ENCODE measurements around the gene CLIC3. TPM values are rescaled to one million over a fixed set of nuclear protein-coding genes. Genes with fewer than 3 reads are reported as not detected.

The CLIC3 gene
- total RNA-seq, 2 experiments from 2014 or later = not detected

DNA sequence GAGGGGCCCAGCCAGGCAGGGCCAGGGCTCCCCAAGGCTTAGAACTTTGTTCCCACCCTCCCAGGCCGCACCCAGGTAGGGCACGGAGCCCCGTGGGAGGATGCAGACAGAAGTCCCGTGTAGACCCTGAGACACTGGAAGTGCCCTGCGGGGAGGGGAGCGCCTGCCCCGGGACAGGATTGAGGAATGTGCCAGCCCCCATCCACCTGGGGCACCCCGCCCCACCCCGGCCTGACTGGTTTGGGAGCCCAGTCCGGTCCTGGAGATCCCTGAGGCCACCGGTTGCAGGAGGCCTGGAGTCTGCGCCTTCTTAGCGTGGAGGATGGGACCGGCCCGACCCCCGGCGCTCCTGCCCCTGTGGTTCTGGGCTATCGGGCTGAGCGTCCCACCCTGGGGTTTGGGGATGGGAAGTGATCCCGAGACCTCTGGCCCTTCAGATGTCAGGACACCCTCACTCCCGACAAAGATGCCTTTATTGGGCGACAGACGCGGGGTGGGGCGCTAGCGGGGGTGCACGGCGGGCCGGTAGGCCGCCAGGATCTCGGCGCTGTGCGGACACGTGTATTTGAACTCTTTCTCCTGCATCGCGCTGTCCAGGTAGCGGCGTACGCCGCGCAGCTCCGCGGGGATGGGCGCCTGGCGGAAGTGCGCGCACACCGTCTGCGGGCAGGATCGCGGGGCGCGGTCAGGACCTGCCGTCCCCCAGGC, 2.0 kb downstream of the CLIC3 start:
- 0 out of 2 replicates have a peak, but pooled peaks cover 3% of the 10 kb centered on the region for H3K36me3 ChIP-seq (ENCODE audit: insufficient read depth, low read length)
- H3K27ac ChIP-seq (ENCODE audit: low read depth, low read length, poor library complexity, severe bottlenecking) = no peak overlapping the region
- peak overlapping the region; percentile 94; the same call in 1 of the 2 replicates for H3K4me2 ChIP-seq (ENCODE audit: low read length)
- ChIA-PET CTCF (ENCODE audit: unreplicated experiment) (interaction anchor here (0.6 kb wide), 1 partner anchor 688 kb away, joined by 11 read pairs; no protein-coding TSS in a partner anchor), POLR2A (no interaction called here)
- no TSS peak for BruUV-seq (replicated peaks)
- DNase-seq (ENCODE audit: low spot score) = no peak
- peaks cover 41% of the 10 kb centered on the region for H3K4me1 ChIP-seq (ENCODE audit: insufficient read depth, low read length, poor library complexity, severe bottlenecking)
- no peaks in the 10 kb centered on the region for H3K9me3 ChIP-seq (ENCODE audit: low read length)
- no peak overlapping the region for H3K4me3 ChIP-seq (ENCODE audit: low read depth, low read length, poor library complexity, severe bottlenecking)
- no peaks in the 10 kb centered on the region for H4K20me1 ChIP-seq (ENCODE audit: insufficient read depth, low read length)
- H3K79me2 ChIP-seq (ENCODE audit: insufficient read depth, low read depth, low read length) = no peaks in the 10 kb centered on the region; the same call in 1 of the 2 replicates
- H2AFZ ChIP-seq (ENCODE audit: low read length) = no peak overlapping the region
- no peaks in the 10 kb centered on the region for H3K9me2 ChIP-seq (ENCODE audit: insufficient read depth, low read length)
- intact Hi-C loops (cut with micrococcal nuclease; ENCODE audit: unreplicated experiment) = no loop called here
- TF ChIP-seq, protein P1, sequence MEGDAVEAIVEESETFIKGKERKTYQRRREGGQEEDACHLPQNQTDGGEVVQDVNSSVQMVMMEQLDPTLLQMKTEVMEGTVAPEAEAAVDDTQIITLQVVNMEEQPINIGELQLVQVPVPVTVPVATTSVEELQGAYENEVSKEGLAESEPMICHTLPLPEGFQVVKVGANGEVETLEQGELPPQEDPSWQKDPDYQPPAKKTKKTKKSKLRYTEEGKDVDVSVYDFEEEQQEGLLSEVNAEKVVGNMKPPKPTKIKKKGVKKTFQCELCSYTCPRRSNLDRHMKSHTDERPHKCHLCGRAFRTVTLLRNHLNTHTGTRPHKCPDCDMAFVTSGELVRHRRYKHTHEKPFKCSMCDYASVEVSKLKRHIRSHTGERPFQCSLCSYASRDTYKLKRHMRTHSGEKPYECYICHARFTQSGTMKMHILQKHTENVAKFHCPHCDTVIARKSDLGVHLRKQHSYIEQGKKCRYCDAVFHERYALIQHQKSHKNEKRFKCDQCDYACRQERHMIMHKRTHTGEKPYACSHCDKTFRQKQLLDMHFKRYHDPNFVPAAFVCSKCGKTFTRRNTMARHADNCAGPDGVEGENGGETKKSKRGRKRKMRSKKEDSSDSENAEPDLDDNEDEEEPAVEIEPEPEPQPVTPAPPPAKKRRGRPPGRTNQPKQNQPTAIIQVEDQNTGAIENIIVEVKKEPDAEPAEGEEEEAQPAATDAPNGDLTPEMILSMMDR (conservative IDR thresholded peaks at IDR 0.05; ENCODE audit: low read length) = no peak
- TF ChIP-seq EZH2phosphoT487 (IDR thresholded peaks at IDR 0.05; ENCODE audit: borderline replicate concordance, low read depth, low read length) = no peak

DNA sequence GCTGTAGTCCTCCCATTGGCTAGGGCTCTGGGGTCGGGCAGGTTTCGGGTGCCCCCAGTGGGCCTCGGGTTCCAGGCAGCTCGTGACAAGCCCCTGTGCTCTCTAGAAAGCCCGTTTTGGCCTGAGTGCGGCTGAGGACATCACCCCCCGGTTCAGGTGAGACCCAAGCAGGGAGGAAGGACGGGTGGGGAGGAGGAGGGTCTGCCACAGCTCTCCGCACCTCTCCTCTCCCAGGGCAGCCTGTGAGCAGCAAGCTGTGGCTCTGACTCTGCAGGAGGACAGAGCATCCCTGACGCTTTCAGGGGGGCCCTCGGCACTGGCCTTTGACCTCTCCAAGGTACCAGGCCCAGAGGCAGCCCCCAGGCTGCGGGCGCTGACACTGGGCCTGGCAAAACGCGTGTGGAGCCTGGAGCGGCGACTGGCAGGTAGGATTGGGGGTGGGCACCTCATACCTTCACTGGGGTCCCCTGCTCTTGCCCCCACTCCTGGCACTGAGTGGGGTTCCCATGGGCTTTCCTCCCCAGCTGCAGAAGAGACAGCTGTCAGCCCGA, 3.5 kb downstream of the CLIC3 start:
- H3K4me2 ChIP-seq (ENCODE audit: low read length) = peak overlapping the region; percentile 94
- CTCF ChIA-PET (ENCODE audit: unreplicated experiment) = interaction anchor here (0.6 kb wide), 1 partner anchor 17 kb away, joined by 3 read pairs; no protein-coding TSS in a partner anchor

More for the DNA sequence above, 3.5 kb downstream of the CLIC3 start:
- H3K79me2 ChIP-seq (ENCODE audit: insufficient read depth, low read depth, low read length) = no peaks in the 10 kb centered on the region; the same call in 1 of the 2 replicates
- peaks cover 35% of the 10 kb centered on the region for H3K4me1 ChIP-seq (ENCODE audit: insufficient read depth, low read length, poor library complexity, severe bottlenecking)
- no peak for TF ChIP-seq EZH2phosphoT487 (IDR thresholded peaks at IDR 0.05; ENCODE audit: borderline replicate concordance, low read depth, low read length)
- TF ChIP-seq, protein P1 (conservative IDR thresholded peaks at IDR 0.05; ENCODE audit: low read length) = no peak
- peak overlapping the region; percentile 79 for H3K4me3 ChIP-seq (ENCODE audit: low read depth, low read length, poor library complexity, severe bottlenecking)
- no peaks in the 10 kb centered on the region for H3K9me2 ChIP-seq (ENCODE audit: insufficient read depth, low read length)
- no peaks in the 10 kb centered on the region for H4K20me1 ChIP-seq (ENCODE audit: insufficient read depth, low read length)
- no TSS peak for BruUV-seq (replicated peaks)
- peak overlapping the region; percentile 60; the same call in 1 of the 2 replicates for H2AFZ ChIP-seq (ENCODE audit: low read length)
- 0 out of 2 replicates have a peak, but pooled peaks cover 3% of the 10 kb centered on the region for H3K36me3 ChIP-seq (ENCODE audit: insufficient read depth, low read length)
- H3K9me3 ChIP-seq (ENCODE audit: low read length) = no peaks in the 10 kb centered on the region
- POLR2A ChIA-PET = interaction anchor here (0.6 to 1.5 kb wide), 6 partner anchors 8 to 263 kb away, joined by 3 to 7 read pairs (median 4); partner anchors contain the start of gene LCNL1
- no peak for DNase-seq (ENCODE audit: low spot score)
- peak overlapping the region; percentile 63 for H3K27ac ChIP-seq (ENCODE audit: low read depth, low read length, poor library complexity, severe bottlenecking)
- intact Hi-C loops (cut with micrococcal nuclease; ENCODE audit: unreplicated experiment) = loop anchor here (2.0 kb wide), 1 partner anchor 48 kb away; the partner anchor contains the start of genes C8G and FBXW5
